22Rv1 (cell line): ENCODE results near the gene GLB1L2.

Source experiments
- H3K27ac ChIP-seq: fragments of 450-650 bp; 2 replicates; pipeline ENCODE4 v1.5.1; 2017
- CTCF ChIP-seq: fragments of 450-650 bp; IDR thresholded peaks from 2 replicates; pipeline ENCODE4 v1.5.1; 2017; ENCODE audit warnings: mild to moderate bottlenecking
- ZFX ChIP-seq: fragments of 450-650 bp; IDR thresholded peaks from 2 replicates; pipeline ENCODE4 v1.6.1; 2017; ENCODE audit warnings: antibody characterized with exemption, borderline replicate concordance

GLB1L2 gene

GRCh38 chr11:134365011-134365925 is 33.5 kb downstream of the GLB1L2 start:
- no peak overlapping the region for H3K27ac ChIP-seq
- TF ChIP-seq CTCF (no peak), ZFX (no peak)

- H3K27ac ChIP-seq = no peak overlapping the region
- TF ChIP-seq CTCF (no peak), ZFX (no peak)
These were observed 34.5 kb downstream of the GLB1L2 start for GRCh38 chr11:134366254-134366653.

- H3K27ac ChIP-seq = no peak overlapping the region
- no peak for TF ChIP-seq ZFX
- no peak for TF ChIP-seq CTCF
These were observed 36.0 kb downstream of the GLB1L2 start for GRCh38 chr11:134367781-134368180.

GRCh38 chr11:134369656-134370525 is 38.1 kb downstream of the GLB1L2 start:
- H3K27ac ChIP-seq = no peak overlapping the region
- TF ChIP-seq CTCF (no peak), ZFX (no peak)

- TF ChIP-seq ZFX (no peak), CTCF (no peak)
- no peak overlapping the region for H3K27ac ChIP-seq
These were observed 39.0 kb downstream of the GLB1L2 start for GRCh38 chr11:134370526-134371435.

- H3K27ac ChIP-seq = no peak overlapping the region
- no peak for TF ChIP-seq ZFX
- no peak for TF ChIP-seq CTCF
These were observed 39.8 kb downstream of the GLB1L2 start for GRCh38 chr11:134371436-134372185.
